SU-DHL-6 (cell line): ENCODE measurements around the gene SPACDR.

Experiments used
- EZH2phosphoT487 ChIP-seq: fragments of 200-600 bp; sonication (generic), shearing (Covaris generic); conservative IDR thresholded peaks from 2 replicates; pipeline ENCODE4 v1.6.1; 2018; ENCODE audit warnings: mild to moderate bottlenecking, antibody characterized with exemption, low read length, moderate library complexity, mixed read lengths
- TF ChIP-seq, protein P1 (sequence below): fragments of 200-600 bp; sonication (generic); IDR thresholded peaks from one replicate; pipeline ENCODE4 v1.5.1; 2017; ENCODE audit warnings: antibody characterized with exemption, mild to moderate bottlenecking, low read length, moderate library complexity; ENCODE audit not compliant: insufficient read depth, poor library complexity, severe bottlenecking

- TF ChIP-seq, protein P1, sequence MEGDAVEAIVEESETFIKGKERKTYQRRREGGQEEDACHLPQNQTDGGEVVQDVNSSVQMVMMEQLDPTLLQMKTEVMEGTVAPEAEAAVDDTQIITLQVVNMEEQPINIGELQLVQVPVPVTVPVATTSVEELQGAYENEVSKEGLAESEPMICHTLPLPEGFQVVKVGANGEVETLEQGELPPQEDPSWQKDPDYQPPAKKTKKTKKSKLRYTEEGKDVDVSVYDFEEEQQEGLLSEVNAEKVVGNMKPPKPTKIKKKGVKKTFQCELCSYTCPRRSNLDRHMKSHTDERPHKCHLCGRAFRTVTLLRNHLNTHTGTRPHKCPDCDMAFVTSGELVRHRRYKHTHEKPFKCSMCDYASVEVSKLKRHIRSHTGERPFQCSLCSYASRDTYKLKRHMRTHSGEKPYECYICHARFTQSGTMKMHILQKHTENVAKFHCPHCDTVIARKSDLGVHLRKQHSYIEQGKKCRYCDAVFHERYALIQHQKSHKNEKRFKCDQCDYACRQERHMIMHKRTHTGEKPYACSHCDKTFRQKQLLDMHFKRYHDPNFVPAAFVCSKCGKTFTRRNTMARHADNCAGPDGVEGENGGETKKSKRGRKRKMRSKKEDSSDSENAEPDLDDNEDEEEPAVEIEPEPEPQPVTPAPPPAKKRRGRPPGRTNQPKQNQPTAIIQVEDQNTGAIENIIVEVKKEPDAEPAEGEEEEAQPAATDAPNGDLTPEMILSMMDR, result no peak
- no peak for TF ChIP-seq EZH2phosphoT487
Observed at GRCh38 chr7:100413346-100413745, 50.7 kb downstream of the SPACDR start.
